IPS DF 4.7 (cell line): Measurements from ENCODE around the gene SLC25A25.

ENCODE experiments used
- DNase-seq: peaks from one replicate; pipeline ENCODE4 v3.0.0-alpha.2; 2013; ENCODE audit warnings: low spot score; ENCODE audit errors: extremely low read depth

Gene SLC25A25

GRCh38 chr9:128144239-128145181 is 76.5 kb downstream of the SLC25A25 start:
- no peak for DNase-seq

GRCh38 chr9:128145536-128145935 is 77.5 kb downstream of the SLC25A25 start:
- no peak for DNase-seq

GRCh38 chr9:128145951-128146351 is 77.9 kb downstream of the SLC25A25 start:
- no peak for DNase-seq

GRCh38 chr9:128146591-128147120 is 78.6 kb downstream of the SLC25A25 start:
- DNase-seq = no peak

GRCh38 chr9:128148509-128149000 is 80.5 kb downstream of the SLC25A25 start:
- no peak for DNase-seq

GRCh38 chr9:128149001-128149701 is 81.1 kb downstream of the SLC25A25 start, which contains the start of gene LCN2:
Gene LCN2, plus strand, starts transcription at chr9:128149453. Its CDS starts 73 bp downstream, at chr9:128149526.
- no peak for DNase-seq

GRCh38 chr9:128149951-128150593 is 82.0 kb downstream of the SLC25A25 start:
- no peak for DNase-seq

- DNase-seq = no peak
Measured at GRCh38 chr9:128150594-128151308, 82.7 kb downstream of the SLC25A25 start.

GRCh38 chr9:128151309-128152132 is 83.5 kb downstream of the SLC25A25 start:
- DNase-seq = no peak

GRCh38 chr9:128152133-128153059 is 84.4 kb downstream of the SLC25A25 start:
- DNase-seq = no peak

- DNase-seq = no peak
Measured at GRCh38 chr9:128153060-128153946, 85.3 kb downstream of the SLC25A25 start.

- DNase-seq = no peak
Measured at GRCh38 chr9:128153947-128154695, 86.1 kb downstream of the SLC25A25 start.

GRCh38 chr9:128155736-128156500 is 87.9 kb downstream of the SLC25A25 start:
- DNase-seq = no peak
